Epithelial cell of proximal tubule (primary cell): ENCODE results near the gene PROX1. TPM values are rescaled to one million over a fixed set of nuclear protein-coding genes. Genes with fewer than 3 reads are reported as not detected.

Source experiments
- DNase-seq: peaks from one replicate; pipeline ENCODE4 v3.0.0-alpha.2; 2011; ENCODE audit warnings: low read depth
- H3K4me3 ChIP-seq: 2 replicates; pipeline ENCODE4 v1.5.1; 2011; ENCODE audit warnings: low read depth, mild to moderate bottlenecking, low read length
- total RNA-seq: library from RNA; depleted of rRNA; stranded (reverse); fragments of >200 nt; gene quantifications from 2 replicates; pipeline ENCODE4 v1.2.3, GENCODE V29; 2015
- TF ChIP-seq, protein P1 (sequence below): conservative IDR thresholded peaks from 2 replicates; pipeline ENCODE4 v1.5.1; 2012; ENCODE audit warnings: low read depth, mild to moderate bottlenecking, low read length

Gene PROX1
- total RNA-seq, 1 donor from 2014 or later, result 0.06 TPM

DNA sequence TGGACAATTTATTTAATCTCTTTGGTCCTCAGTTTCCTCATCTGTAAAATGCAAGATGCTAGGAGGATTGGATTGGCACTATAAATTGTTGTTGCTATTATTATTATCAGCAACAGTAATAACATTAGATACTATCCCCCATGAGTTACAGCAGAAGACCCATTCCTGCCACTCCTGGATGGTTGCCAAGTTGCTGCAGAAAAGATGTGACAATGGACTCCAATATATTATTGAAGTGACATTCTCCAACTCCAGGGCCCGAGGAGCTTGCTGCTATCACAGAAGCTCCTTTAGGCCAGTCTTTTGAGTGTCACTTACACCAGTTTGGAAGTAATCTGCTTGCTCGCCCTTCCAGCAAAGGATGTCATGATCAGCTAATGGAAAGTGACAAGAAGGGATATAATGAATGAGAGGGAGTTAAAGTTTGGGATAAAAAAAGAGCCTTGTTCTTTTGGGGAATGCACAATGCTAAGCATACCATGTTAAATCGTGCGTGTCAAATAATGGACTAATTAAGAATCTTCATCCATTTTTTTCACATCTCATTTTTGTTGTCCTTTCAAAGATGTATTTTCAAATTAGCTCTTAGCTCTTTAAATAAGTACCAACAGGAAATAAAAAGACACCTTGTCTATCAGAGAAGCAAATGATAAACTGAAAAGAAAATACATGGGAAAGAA is 19.5 kb upstream of the PROX1 start:
- DNase-seq, result no peak
- no peak overlapping the region for H3K4me3 ChIP-seq
- TF ChIP-seq, protein P1, sequence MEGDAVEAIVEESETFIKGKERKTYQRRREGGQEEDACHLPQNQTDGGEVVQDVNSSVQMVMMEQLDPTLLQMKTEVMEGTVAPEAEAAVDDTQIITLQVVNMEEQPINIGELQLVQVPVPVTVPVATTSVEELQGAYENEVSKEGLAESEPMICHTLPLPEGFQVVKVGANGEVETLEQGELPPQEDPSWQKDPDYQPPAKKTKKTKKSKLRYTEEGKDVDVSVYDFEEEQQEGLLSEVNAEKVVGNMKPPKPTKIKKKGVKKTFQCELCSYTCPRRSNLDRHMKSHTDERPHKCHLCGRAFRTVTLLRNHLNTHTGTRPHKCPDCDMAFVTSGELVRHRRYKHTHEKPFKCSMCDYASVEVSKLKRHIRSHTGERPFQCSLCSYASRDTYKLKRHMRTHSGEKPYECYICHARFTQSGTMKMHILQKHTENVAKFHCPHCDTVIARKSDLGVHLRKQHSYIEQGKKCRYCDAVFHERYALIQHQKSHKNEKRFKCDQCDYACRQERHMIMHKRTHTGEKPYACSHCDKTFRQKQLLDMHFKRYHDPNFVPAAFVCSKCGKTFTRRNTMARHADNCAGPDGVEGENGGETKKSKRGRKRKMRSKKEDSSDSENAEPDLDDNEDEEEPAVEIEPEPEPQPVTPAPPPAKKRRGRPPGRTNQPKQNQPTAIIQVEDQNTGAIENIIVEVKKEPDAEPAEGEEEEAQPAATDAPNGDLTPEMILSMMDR, result no peak

DNA sequence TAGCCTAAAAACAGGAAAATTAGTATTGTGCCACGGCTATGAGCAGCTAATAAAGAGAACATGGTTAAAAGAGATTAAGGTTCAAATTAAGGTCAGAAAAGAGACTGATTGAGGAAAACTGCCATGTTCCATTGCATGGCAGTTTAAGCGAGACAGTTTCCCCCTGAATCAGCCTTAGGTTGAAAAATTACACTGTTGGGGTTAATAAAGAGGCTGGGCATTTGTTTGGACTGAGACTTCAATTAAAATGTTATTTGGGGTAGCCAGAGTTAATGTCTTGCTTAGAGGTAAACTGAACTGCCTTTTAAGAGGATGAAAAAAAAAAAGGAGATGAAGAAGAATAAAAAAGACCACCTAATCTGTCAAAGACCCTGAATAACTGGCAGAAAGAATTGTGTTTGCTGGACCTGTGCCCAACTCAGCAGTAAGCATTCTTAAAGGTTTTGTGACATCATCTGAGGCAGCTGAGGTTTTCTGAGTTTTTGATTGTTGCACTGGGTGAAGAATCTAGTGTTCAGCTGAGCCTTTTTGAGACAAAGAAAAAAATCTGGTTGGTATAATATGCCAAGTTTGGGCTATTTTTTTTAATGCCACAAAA is 17.7 kb upstream of the PROX1 start:
- TF ChIP-seq, protein P1, result no peak
- no peak for DNase-seq
- H3K4me3 ChIP-seq, result no peak overlapping the region

DNA sequence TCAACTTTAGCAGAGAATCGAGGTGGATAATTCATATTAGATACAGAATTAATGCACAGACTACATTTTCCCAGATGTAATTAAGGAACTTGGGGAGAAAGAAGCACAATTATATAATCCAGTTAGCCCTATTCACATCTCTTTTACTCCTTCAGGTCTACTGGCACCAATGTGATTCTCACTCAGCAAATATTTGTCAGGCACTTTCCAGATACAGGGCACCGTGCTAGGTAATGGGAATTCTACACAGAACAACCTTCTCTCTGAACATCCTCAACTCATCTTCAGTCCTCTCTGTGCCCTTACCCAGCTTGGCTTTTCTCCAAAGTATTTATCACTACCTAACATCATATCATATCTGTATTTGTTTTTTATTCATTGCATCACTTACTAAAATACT is 15.6 kb upstream of the PROX1 start:
- DNase-seq, result no peak
- TF ChIP-seq, protein P1, result no peak
- no peak overlapping the region for H3K4me3 ChIP-seq

DNA sequence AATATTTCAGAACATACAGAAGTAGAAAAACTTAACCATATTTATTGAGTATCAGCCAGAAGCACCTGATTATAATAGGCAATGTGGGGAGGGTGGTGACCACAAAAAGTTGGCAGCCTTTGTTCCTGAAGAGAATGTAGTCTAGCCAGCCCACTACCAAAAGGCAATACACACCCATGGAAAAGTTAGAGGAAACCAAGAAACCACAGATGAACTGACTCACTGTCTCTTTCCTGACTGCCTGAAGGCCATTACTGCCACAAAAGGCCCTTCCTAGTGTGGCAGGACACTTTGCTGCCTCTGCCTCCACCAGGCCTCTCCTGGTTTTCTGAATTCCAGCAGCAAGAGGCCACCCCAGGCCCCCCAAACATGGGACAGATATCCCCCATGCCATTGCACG is 14.6 kb upstream of the PROX1 start:
- no peak for DNase-seq

DNA sequence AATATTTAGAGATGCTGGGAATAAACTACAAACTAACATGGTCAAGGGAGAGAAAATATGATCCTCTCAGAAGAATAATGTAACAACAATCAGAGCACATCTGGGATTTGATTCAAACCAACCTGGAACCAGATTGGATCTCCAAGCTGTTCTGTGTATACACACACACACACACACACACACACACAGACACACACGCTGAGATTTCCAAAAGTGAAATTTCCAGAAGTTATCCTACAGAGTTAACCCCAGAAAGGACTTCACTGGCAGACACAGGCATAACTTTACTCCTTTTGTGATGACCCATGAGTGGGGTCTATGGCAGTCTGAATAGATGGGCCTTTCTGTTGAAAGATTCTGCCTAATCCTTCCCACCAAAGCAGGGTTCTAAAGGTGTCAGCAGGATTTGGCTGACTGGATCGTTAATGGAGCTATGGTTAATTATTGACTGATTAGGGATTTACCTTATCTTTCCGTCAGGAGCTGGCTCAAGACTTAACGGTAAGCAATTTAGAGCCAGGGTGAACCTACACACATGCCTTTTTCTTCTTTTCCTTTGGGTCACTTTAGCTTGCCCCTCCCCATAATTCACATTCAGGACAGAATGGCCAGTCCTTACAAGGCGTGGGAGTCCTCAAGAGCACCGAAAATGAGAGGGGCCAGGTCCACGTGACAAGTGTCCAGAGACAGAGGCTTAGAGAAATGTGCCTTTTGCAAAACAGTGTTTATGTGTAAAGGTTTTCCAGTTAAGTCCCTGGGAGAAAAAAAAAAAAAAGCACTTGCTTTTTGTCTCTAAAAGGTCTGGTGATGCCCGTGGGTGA is 10.9 kb upstream of the PROX1 start:
- DNase-seq, result no peak
- H3K4me3 ChIP-seq, result no peak overlapping the region
- TF ChIP-seq, protein P1, result no peak

More for the DNA sequence above, 14.6 kb upstream of the PROX1 start:
- TF ChIP-seq, protein P1, result no peak
- H3K4me3 ChIP-seq, result no peak overlapping the region

DNA sequence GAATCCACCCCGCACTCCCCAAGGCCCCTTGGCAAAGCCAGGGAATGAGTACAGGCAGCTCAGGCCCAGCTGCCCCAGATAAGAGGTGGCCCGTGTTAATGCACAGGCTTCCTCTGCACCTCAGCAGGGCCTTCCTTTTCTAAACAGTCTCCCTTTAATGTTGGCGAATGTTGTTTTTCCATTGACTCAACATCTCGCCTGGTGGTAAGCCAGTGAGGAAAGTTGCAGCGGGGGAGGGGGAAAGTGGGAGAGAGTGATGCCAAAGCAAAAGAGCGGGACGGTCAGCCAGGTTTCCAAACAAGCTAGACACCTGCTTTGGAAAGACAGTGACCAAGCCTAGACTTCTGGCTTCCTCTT is 10.3 kb upstream of the PROX1 start:
- TF ChIP-seq, protein P1, result no peak
- DNase-seq, result no peak
- H3K4me3 ChIP-seq, result no peak overlapping the region
